Tibial artery (tissue), 4 donors: ENCODE data around the gene MSANTD2.
A peak's percentile ranks its signal among the peaks of the same experiment; 100 is the strongest.

Experiments used
- DNase-seq, 2 donors: peaks; one replicate each; pipeline ENCODE4 v3.0.0-alpha.2; 2019
- H3K27ac ChIP-seq, 2 donors: fragments of 200-600 bp; sonication (generic) in 1 of 2; 1 replicate in 1 of 2; 2 replicates in 1 of 2; pipeline ENCODE4 v1.5.1; 2018 to 2019; ENCODE audit warnings: mild to moderate bottlenecking in 1 of 2
- H3K27me3 ChIP-seq, 2 donors: fragments of 200-600 bp; sonication (generic) in 1 of 2; one replicate each; pipeline versions ENCODE4 v1.5.1 to v1.6.0; 2016 to 2019
- H3K36me3 ChIP-seq, 3 donors: fragments of 200-600 bp; sonication (generic) in 2 of 3; one replicate each; pipeline ENCODE4 v1.5.1; 2016 to 2019; ENCODE audit warnings: mild to moderate bottlenecking in 2 of 3
- H3K4me1 ChIP-seq, 4 donors: fragments of 200-600 bp; sonication (generic) in 2 of 4; 1 replicate in 3 of 4; 2 replicates in 1 of 4; pipeline ENCODE4 v1.5.1; 2016 to 2019
- H3K4me3 ChIP-seq, 2 donors: fragments of 200-600 bp; sonication (generic) in 1 of 2; 1 replicate in 1 of 2; 2 replicates in 1 of 2; pipeline ENCODE4 v1.5.1; 2018 to 2019; ENCODE audit warnings: mild to moderate bottlenecking in 2 of 2
- H3K9me3 ChIP-seq, 3 donors: fragments of 200-600 bp; sonication (generic) in 1 of 3; one replicate each; pipeline ENCODE4 v1.5.1; 2016 to 2019
- CTCF ChIP-seq, 2 experiments: fragments of 200-600 bp in 1 of 2; fragments of 450-650 bp in 1 of 2; IDR thresholded peaks; one replicate each; pipeline ENCODE4 v1.5.1; 2017 to 2019; ENCODE audit warnings: antibody characterized with exemption in 2 of 2, mild to moderate bottlenecking in 1 of 2, moderate library complexity in 1 of 2
- intact Hi-C: fragments of 100-400 bp; cut with DNase I; formaldehyde crosslinking; loops from one replicate; pipeline ENCODE4 v1.15.0; 2023; ENCODE audit warnings: low total_unique reads

MSANTD2 gene

GRCh38 chr11:124760205-124760652, 40.0 kb downstream of the MSANTD2 start:
- TF ChIP-seq CTCF (IDR thresholded peaks at IDR 0.05) = no peak
- no peaks in the 10 kb centered on the region for H3K27me3 ChIP-seq

GRCh38 chr11:124759266-124760204, 40.7 kb downstream of the MSANTD2 start:
- no peaks in the 10 kb centered on the region for H3K27me3 ChIP-seq
- peaks cover 0 to 63% (median 41%) of the 10 kb centered on the region in 4 donors for H3K4me1 ChIP-seq
- peak overlapping the region; percentile 95 to 98 for H3K27ac ChIP-seq
- H3K36me3 ChIP-seq = peaks cover under 1 to 14% (median 10%) of the 10 kb centered on the region in 3 donors
- no peaks in the 10 kb centered on the region for H3K9me3 ChIP-seq
- no peak for DNase-seq
- intact Hi-C loops = loop anchor here (5.0 to 10.0 kb wide), 3 partner anchors 38 to 865 kb away; partner anchors contain the start of gene CHEK1
- TF ChIP-seq CTCF (IDR thresholded peaks at IDR 0.05) = no peak
- peak overlapping the region; percentile 77 to 94 for H3K4me3 ChIP-seq

More at GRCh38 chr11:124760205-124760652, 40.0 kb downstream of the MSANTD2 start:
- Histone ChIP-seq H3K4me3 (peak overlapping the region; percentile 77 to 94), H3K36me3 (peaks cover 0 to 10% (median 8%) of the 10 kb centered on the region in 3 donors), H3K9me3 (no peaks in the 10 kb centered on the region), H3K27ac (peak overlapping the region; percentile 95 to 98), H3K4me1 (peaks cover 0 to 58% (median 38%) of the 10 kb centered on the region in 4 donors)
- intact Hi-C loops = loop anchor here (5.0 to 10.0 kb wide), 2 partner anchors 37 to 865 kb away; partner anchors contain the start of gene CHEK1
- DNase-seq = peak in 1 of 2 donors; percentile 88

GRCh38 chr11:124758355-124759265, 41.6 kb downstream of the MSANTD2 start:
- Histone ChIP-seq H3K27me3 (no peaks in the 10 kb centered on the region), H3K27ac (peak overlapping the region; percentile 95 to 98), H3K9me3 (no peaks in the 10 kb centered on the region), H3K4me3 (peak overlapping the region; percentile 77 to 94), H3K4me1 (peaks cover 0 to 60% (median 38%) of the 10 kb centered on the region in 4 donors), H3K36me3 (peaks cover 10 to 23% (median 18%) of the 10 kb centered on the region in 3 donors)
- peak; percentile 81 to 90 for DNase-seq
- peak; percentile 83 to 87 for TF ChIP-seq CTCF (IDR thresholded peaks at IDR 0.05)
- intact Hi-C loops = loop anchor here (10.0 kb wide), 1 partner anchor 616 kb away; no protein-coding TSS in a partner anchor

- peak overlapping the region; percentile 55 to 98 for H3K27ac ChIP-seq
- intact Hi-C loops = loop anchor here (10.0 kb wide), 1 partner anchor 617 kb away; no protein-coding TSS in a partner anchor
- H3K4me3 ChIP-seq = no peak overlapping the region
- no peak for DNase-seq
- peaks cover 23 to 36% (median 30%) of the 10 kb centered on the region in 3 donors for H3K36me3 ChIP-seq
- H3K9me3 ChIP-seq = no peaks in the 10 kb centered on the region
- no peaks in the 10 kb centered on the region for H3K27me3 ChIP-seq
- peaks cover 0 to 67% (median 35%) of the 10 kb centered on the region in 4 donors for H3K4me1 ChIP-seq
- no peak for TF ChIP-seq CTCF (IDR thresholded peaks at IDR 0.05)
These were observed 42.9 kb downstream of the MSANTD2 start for GRCh38 chr11:124757320-124757719.

GRCh38 chr11:124756753-124757227, 43.4 kb downstream of the MSANTD2 start:
- intact Hi-C loops = loop anchor here (10.0 kb wide), 1 partner anchor 618 kb away; no protein-coding TSS in a partner anchor
- H3K4me3 ChIP-seq = no peak overlapping the region
- H3K4me1 ChIP-seq = peaks cover 0 to 72% (median 36%) of the 10 kb centered on the region in 4 donors
- no peaks in the 10 kb centered on the region for H3K27me3 ChIP-seq
- no peak for TF ChIP-seq CTCF (IDR thresholded peaks at IDR 0.05)
- no peaks in the 10 kb centered on the region for H3K9me3 ChIP-seq
- peaks cover 28 to 41% (median 31%) of the 10 kb centered on the region in 3 donors for H3K36me3 ChIP-seq
- no peak for DNase-seq
- peak overlapping the region; percentile 55 to 98 for H3K27ac ChIP-seq
